Muscle layer of duodenum (tissue), 2 donors: ENCODE measurements around the gene LCAT.
"Not testable (repeated sequence)": the region's sequence is repeated elsewhere in the genome, so short reads cannot be mapped to it uniquely, and the experiment has no call there.

ENCODE experiments used
- H3K27ac ChIP-seq: one replicate; pipeline ENCODE4 v1.7.0; 2013; ENCODE audit warnings: mild to moderate bottlenecking, low read length
- H3K27me3 ChIP-seq: one replicate; pipeline ENCODE4 v1.7.0; 2013; ENCODE audit warnings: low read depth, mild to moderate bottlenecking, control low read depth, low read length
- H3K36me3 ChIP-seq, 2 donors: one replicate each; pipeline ENCODE4 v1.7.0; 2013; ENCODE audit warnings: low read length in 2 of 2, control low read depth in 1 of 2, mild to moderate bottlenecking in 1 of 2; ENCODE audit not compliant: insufficient read depth in 2 of 2, control insufficient read depth in 1 of 2
- H3K4me1 ChIP-seq, 2 donors: one replicate each; pipeline ENCODE4 v1.7.0; 2013; ENCODE audit warnings: low read length in 2 of 2, mild to moderate bottlenecking in 2 of 2, control low read depth in 1 of 2, moderate library complexity in 1 of 2; ENCODE audit not compliant: insufficient read depth in 2 of 2, control insufficient read depth in 1 of 2
- H3K4me3 ChIP-seq, 2 donors: one replicate each; pipeline ENCODE4 v1.7.0; 2013; ENCODE audit warnings: low read length in 2 of 2, low read depth in 1 of 2, mild to moderate bottlenecking in 1 of 2
- H3K9me3 ChIP-seq, 2 donors: one replicate each; pipeline ENCODE4 v1.7.0; 2013; ENCODE audit warnings: low read length in 2 of 2, control low read depth in 1 of 2, mild to moderate bottlenecking in 1 of 2; ENCODE audit not compliant: control insufficient read depth in 1 of 2
- donor health status: healthy.

The LCAT gene

DNA sequence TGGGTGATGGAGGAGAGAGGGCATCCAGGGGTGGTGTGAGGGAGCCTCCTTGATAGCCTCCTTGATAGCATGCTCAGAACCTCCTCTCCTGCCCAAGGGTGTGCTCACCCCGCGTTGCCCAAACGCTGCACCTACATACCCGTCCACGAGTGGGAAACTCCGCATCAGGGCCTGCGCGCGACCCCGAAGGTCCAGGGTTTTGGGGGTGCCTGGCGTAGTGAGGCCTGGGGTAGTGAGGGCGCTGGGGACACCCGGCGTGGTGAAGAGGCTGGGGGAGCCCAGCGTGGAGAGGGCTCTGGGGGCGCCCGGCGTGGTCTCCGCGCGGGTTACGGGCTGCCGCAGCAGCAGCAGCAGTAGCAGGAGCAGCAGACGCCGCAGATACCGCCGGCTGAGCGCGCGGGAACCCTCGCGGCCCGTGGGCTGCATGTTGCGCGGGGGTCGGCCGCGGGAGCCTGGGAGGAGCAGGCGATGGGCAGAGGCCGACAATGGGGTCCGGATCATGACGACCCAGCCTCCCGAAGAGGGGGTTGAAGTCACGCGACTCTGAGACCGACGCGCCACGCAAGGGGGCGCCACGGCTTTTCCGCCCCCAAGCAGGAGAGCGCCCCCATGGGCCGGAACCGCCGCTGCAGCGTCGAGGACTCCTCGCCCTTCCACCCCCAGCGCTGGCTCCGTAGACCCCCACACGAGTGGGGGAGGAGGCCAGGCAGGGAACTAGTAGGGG is 36.2 kb upstream of the LCAT start, which contains the start of gene DPEP3:
Gene DPEP3 (minus strand): TSS at position 545 of the 724 bp plus-strand sequence. CDS start 119 bp downstream, at position 426.
- Histone ChIP-seq H3K4me3 (no peak within 1 kb of the TSS), H3K9me3 (no peaks in the 10 kb centered on the region), H3K4me1 (peaks cover 0 to 4% of the 10 kb centered on the region in 2 donors), H3K27ac (no peak within 1 kb of the TSS), H3K36me3 (no peaks in the 10 kb centered on the region), H3K27me3 (no peaks in the 10 kb centered on the region)

DNA sequence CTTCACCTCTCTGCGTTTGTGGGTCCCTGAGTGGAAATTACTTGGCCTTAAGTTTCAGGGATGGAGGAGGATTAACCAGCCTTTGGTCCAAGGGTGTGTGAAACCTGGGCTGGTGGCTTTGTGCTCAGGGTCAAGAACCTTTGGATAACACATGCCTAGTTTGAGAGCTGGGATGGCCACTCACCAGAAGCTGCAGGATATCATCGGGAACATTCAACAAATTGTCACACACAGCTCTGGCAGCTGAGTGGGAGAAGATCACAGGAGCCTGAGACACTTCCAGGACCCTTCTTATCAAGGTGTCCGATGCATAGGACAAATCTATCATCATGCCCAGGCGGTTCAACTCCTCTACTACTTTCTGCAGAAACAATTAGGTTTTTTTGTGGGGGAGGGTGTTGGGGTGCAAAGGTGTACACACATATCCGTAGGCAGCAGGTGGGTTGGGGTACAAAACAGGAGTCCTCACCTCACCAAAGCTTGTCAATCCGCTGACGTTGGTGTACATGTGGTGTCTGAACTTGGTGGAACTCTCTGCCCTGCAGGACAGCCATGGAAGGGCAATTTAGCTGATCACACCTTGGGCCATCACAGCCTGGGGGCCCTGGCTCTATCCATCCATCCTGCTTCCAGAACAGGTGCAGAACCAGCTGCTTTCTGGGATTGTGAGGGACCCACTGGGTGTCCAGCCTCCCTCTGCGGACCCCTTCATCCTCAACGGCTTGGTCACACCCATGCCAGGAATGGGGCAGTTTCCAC is 33.7 kb upstream of the LCAT start:
- Histone ChIP-seq H3K27me3 (no peaks in the 10 kb centered on the region), H3K9me3 (no peaks in the 10 kb centered on the region), H3K36me3 (no peaks in the 10 kb centered on the region), H3K27ac (no peak overlapping the region), H3K4me1 (no peaks in the 10 kb centered on the region), H3K4me3 (no peak overlapping the region)

DNA sequence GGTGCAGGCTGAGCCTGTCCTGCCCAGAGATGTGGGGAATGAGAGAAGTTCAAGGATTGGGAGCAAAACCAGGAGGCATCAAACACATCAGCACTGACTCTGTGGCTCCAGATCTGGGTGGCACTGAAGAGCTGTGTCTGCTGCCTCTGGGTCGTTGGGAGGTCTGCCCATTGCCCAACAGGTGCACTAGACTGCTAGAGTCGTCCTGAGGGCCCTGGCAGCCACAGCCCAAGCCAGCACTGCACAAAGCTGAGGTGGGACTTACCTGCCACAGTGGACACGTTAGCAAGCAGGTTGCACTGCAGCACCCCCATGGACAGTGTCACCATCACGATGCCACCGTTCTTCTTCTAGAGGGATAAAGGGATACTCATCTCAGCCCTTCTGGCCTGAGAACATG is 33.1 kb upstream of the LCAT start:
- Histone ChIP-seq H3K36me3 (no peaks in the 10 kb centered on the region), H3K9me3 (no peaks in the 10 kb centered on the region), H3K4me3 (no peak overlapping the region), H3K27me3 (no peaks in the 10 kb centered on the region), H3K27ac (no peak overlapping the region), H3K4me1 (no peaks in the 10 kb centered on the region)

DNA sequence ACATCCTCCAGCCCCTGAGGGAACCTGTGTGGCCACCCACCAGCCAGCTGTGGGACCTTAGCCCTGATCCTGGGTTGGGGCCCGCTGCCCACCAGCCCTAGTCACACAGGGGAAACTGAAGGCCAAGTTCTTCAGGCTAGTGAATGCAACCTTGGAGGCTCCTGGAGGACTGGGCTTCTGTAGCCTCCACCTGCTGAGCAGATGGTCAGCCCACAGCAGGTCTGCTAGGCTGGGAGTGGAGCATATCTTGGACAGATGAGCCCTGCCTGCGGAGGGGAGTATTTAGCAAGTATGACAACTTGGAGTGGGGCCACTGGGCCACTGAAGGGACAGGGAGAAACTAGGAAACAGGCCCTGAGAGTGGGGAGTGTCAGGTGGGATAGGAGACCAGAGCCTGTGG is 32.3 kb upstream of the LCAT start:
- H3K27ac ChIP-seq: no peak overlapping the region
- H3K9me3 ChIP-seq: no peaks in the 10 kb centered on the region
- no peaks in the 10 kb centered on the region for H3K27me3 ChIP-seq
- H3K36me3 ChIP-seq: no peaks in the 10 kb centered on the region
- no peaks in the 10 kb centered on the region for H3K4me1 ChIP-seq
- H3K4me3 ChIP-seq: no peak overlapping the region

DNA sequence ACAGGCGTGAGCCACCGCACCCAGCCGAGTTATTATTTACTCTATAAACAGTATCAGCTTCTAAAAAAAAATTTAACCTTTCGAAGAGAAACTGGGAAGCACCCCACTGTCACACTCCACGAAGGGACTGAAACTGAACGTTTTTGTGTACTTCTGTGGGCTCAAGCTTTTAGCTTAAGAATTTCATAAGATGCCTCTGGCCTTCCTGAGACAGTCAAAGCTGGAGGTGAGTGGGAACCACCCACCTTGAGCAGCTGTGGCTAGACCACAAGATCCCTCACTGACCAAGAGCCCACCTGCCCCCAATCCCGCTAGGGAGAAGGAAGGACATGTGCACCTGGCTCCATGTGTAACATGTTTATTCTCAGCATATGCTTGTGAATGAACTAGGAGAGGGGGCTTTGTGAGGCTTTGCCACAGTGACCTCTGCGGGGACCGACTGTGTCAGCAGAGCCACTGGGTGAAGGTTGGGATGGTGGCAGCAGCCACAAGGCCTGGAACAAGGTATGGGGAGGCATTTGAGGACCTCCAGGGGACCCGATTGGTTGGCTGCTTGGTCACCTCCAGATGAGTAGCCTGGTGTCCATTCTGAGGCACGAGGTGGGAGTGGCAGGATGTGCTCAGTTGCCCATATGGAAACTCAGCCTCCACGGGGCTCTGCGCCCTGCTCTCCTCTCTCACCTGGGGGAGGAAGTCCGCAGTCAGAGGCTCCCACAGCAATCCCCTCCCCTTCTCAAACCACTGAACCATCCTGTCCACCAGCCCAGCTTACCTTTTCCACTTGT is 31.6 kb upstream of the LCAT start:
- H3K27ac ChIP-seq: no peak overlapping the region
- no peak overlapping the region for H3K4me3 ChIP-seq
- H3K4me1 ChIP-seq: no peaks in the 10 kb centered on the region
- no peaks in the 10 kb centered on the region for H3K27me3 ChIP-seq
- no peaks in the 10 kb centered on the region for H3K36me3 ChIP-seq
- no peaks in the 10 kb centered on the region for H3K9me3 ChIP-seq

DNA sequence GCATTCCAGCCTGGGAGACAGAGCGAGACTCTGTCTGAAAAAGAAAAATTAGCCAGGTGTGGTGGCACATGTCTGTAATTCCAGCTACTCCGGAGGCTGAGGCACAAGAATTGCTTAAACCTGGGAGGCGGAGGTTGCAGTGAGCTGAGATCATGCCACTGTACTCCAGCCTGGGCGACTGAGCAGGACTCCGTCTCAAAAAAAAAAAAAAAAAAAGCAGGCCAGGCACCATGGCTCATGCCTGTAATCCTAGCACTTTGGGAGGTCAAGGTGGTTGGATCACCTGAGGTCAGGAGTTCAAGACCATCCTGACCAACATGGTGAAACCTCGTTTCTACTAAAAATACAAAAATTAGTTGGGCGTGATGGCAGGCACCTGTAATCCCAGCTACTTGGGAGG is 28.4 kb upstream of the LCAT start:
- H3K27me3 ChIP-seq, H3K9me3 ChIP-seq, H3K4me3 ChIP-seq, H3K27ac ChIP-seq, H3K4me1 ChIP-seq, H3K36me3 ChIP-seq: not testable (repeated sequence)

DNA sequence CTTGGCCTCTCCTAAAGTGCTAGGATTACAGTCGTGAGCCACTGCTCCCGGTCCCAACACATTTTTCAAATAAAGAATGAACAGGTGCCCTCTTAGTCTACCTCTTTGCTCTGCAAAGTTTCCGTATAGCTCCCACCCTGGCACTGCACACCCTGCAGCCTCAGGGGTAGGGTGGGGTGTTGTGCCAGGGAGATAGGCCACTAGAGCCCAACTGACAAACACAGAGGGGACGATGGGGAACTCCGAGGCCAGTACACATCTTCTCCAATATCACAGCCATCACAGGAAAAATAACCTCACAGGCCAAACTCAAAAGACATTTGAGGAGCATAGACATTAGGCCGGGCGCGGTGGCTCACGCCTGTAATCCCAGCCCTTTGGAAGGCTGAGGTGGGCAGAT is 27.2 kb upstream of the LCAT start:
- no peaks in the 10 kb centered on the region for H3K27me3 ChIP-seq
- H3K36me3 ChIP-seq: no peaks in the 10 kb centered on the region
- no peaks in the 10 kb centered on the region for H3K9me3 ChIP-seq
- H3K4me1 ChIP-seq: peaks cover 12 to 13% of the 10 kb centered on the region in 2 donors
- H3K4me3 ChIP-seq: no peak overlapping the region
- H3K27ac ChIP-seq: no peak overlapping the region

DNA sequence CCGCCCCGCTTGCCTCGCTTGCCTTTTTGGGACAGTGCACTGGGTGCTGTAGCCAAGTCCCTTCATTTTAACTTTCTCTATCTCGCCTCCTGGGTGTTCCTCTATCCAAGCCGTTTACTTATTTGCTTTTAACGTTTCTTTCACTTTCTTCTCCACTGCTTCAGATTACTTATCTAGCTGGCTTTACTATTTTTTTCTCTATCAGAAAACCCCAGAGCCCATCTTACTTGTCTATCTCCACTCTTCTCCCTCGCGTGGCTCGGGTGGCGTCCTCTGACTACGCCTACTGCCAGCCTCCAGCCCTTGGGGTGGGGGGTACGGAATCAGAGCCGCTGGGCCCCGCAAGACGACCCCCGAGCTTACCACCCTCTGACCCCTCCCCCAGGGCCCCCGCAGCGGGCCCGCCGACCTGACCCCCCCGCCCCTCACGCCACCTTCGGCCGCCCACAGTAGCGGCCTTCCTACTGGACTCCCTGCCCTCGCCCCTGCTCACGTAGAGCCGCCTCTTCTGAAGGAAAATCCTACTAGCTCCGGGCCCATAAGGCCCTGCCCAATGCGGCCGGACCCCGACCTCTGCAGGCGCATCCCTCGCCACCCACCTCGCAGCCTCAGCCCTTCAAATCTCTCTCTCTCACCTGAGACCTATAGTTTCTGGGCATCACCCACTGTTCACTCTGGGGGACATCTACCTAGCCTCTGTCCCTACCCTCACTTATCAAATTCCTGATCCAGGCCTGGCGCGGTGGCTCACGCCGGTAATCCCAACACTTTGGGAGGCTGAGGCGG is 25.5 kb upstream of the LCAT start:
- peaks cover 27 to 30% of the 10 kb centered on the region in 2 donors for H3K4me1 ChIP-seq
- H3K4me3 ChIP-seq: peak overlapping the region; percentile 73 to 74
- H3K27ac ChIP-seq: peak overlapping the region; percentile 51
- no peaks in the 10 kb centered on the region for H3K9me3 ChIP-seq
- H3K27me3 ChIP-seq: no peaks in the 10 kb centered on the region
- H3K36me3 ChIP-seq: no peaks in the 10 kb centered on the region

DNA sequence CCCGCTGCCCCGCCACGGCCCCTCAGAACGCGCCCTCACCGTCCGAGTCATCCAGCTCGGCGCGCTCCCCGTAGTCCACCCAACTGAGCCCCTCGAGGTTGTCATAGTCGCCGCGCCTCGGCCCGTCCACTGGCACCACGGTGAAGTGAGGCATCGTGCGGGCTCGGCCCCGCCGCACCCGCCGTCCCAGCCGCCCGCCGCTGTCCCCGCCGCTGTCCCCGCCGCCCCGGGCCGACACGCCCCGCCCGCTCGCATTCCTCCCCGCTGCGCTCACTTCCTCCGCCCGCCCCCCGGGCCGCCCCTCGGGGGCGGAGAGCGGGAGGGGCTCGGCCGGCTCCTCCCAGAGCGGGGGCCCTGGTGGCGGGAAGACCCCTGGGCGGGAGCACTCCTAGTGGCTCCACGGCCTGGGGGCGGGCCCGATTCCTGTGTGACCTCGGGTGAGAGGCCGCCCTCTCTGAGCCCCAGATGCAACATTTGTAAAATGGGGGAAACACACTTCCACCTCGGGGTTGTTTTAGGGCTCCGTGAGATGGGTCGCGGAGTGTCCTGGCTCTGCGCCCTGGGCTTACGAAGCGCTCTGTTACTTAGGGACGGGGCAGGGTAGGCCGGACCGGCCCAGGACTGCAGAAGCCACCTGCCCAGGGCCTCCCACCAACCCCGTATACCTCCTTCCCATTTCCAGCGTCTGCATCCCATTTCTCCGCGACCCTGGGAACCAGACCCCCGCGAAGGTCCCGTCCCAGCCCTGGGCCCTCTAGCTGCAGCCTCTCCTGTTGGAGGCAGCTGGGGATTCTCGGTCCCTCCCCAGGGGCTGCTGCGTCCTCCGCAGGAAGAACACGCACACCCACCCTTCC is 24.7 kb upstream of the LCAT start, which contains the start of gene SLC12A4:
Gene SLC12A4 (minus strand): TSS at position 238 of the 854 bp plus-strand sequence. CDS start 84 bp downstream, at position 154.
- Histone ChIP-seq H3K9me3 (no peaks in the 10 kb centered on the region), H3K36me3 (no peaks in the 10 kb centered on the region), H3K4me1 (peaks cover 28 to 38% of the 10 kb centered on the region in 2 donors), H3K27ac (peak within 1 kb of the TSS; percentile 95), H3K27me3 (no peaks in the 10 kb centered on the region), H3K4me3 (peak within 1 kb of the TSS; percentile 73 to 94)

DNA sequence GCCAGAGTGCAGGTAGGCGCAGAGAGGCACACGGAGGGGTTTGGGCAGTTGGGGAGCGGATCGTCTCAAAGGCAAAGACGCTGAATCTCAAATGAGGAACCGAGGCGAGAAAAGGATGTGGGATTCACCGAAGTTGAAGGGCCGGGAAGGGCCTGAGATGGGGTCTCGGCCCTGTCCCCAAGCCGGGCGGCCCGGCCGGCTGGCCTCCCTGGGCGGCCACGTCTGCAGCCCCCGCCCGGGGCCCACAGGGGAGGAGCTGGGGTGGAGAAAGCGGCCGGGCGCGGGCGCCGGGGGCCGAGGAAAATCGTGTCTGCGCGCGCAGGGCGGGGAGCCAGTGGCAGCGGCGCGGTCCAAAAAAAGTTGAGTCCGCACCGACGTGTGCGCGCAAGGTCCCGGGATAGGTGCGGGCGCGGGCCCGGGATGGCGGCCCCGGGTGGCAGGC is 24.1 kb upstream of the LCAT start:
- Histone ChIP-seq H3K36me3 (peaks cover 3 to 4% of the 10 kb centered on the region in 2 donors), H3K4me1 (peaks cover 33 to 44% of the 10 kb centered on the region in 2 donors), H3K27me3 (no peaks in the 10 kb centered on the region), H3K4me3 (peak overlapping the region; percentile 73 to 94), H3K27ac (peak overlapping the region; percentile 95), H3K9me3 (no peaks in the 10 kb centered on the region)
